ENCODE data around the gene MSANTD2.

DNA sequence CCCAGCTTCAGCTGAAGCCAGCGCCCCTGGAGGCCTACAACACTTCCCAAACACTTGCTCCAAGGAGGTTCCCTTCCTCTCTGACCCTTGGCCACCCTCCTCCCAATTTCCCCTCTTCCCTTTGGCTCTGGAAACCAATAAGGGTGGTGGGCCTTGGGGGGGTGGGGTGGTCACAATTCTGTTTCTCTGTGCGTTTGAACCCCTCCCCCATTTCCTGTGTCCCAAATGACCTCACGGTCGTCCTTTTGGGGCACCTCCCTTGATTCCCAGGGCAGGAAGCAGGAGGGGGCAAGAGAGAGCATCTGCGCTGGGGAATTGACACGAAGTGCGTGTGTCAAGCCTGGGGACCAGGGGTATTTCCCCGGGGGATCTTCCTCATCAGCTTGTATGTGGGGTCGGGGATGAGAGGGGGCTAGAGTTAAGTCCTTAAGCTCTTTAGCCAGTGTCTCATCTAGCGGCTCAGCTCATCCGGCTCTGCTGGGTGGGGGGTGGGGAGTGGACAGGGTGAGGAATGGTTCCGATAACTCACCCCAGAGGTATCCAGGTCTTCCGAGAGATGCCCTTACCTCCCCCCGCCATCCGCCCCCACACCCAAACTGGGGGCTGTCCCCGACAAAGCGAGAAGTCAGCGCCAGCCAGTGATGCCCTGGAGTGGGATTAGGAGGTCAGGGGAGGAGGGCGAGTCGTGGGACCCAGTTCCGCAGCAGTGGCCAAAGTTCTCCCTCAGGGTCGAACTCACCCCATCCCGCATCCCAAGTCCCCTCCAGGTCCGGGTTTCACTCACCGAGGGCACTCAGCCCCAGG, 38.7 kb downstream of the MSANTD2 start:
- TF ChIP-seq, protein P1, sequence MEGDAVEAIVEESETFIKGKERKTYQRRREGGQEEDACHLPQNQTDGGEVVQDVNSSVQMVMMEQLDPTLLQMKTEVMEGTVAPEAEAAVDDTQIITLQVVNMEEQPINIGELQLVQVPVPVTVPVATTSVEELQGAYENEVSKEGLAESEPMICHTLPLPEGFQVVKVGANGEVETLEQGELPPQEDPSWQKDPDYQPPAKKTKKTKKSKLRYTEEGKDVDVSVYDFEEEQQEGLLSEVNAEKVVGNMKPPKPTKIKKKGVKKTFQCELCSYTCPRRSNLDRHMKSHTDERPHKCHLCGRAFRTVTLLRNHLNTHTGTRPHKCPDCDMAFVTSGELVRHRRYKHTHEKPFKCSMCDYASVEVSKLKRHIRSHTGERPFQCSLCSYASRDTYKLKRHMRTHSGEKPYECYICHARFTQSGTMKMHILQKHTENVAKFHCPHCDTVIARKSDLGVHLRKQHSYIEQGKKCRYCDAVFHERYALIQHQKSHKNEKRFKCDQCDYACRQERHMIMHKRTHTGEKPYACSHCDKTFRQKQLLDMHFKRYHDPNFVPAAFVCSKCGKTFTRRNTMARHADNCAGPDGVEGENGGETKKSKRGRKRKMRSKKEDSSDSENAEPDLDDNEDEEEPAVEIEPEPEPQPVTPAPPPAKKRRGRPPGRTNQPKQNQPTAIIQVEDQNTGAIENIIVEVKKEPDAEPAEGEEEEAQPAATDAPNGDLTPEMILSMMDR (IDR thresholded peaks at IDR 0.05), result no peak
- no peak for TF ChIP-seq POLR2A (IDR thresholded peaks at IDR 0.05)
- no peak for TF ChIP-seq POLR2AphosphoS5 (IDR thresholded peaks at IDR 0.05)

Data from breast epithelium (tissue), 3 donors.